A673 (cell line): ENCODE data around the gene SSTR4.

Source experiments
- EZH2 ChIP-seq: fragments of 200-600 bp; sonication (generic); IDR thresholded peaks from 2 replicates; pipeline ENCODE4 v1.6.1; 2017; ENCODE audit warnings: borderline replicate concordance, low read depth, mild to moderate bottlenecking, mixed read lengths, antibody characterized with exemption, low read length; ENCODE audit not compliant: poor library complexity, severe bottlenecking
- TF ChIP-seq, protein P1 (sequence below): fragments of 300-800, 200-600 bp; sonication (generic); conservative IDR thresholded peaks from 2 replicates; pipeline ENCODE4 v1.5.1; 2017; ENCODE audit warnings: low read depth, mild to moderate bottlenecking, antibody characterized with exemption, low read length, moderate library complexity, mixed read lengths

DNA sequence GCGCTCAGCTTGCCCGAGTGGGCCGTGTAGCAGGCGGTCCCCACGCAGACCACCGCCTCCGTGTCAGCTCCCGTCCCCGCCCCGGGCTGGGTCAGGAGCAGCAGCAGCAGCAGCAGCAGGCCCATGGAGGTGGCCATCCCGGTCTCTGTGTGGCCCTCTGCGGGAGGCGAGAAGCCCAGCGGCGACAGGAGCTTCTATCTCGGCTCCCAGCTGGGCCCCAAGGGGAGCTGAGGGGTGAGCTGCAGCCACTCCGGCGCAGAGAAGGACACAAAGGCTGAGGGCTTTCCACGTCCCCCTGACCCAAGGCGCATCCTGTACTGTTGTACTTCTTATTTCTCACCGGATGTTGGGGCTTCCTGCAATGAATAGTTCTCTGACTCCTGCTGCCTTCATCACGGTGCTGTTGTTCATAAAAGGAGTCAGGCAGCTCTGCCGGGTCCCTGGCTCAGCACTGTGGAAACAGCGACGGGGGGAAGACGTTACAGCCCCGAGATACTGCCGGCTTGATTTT is 51.0 kb downstream of the SSTR4 start, which contains the start of gene CD93:
- no peak for TF ChIP-seq EZH2
- TF ChIP-seq, protein P1, sequence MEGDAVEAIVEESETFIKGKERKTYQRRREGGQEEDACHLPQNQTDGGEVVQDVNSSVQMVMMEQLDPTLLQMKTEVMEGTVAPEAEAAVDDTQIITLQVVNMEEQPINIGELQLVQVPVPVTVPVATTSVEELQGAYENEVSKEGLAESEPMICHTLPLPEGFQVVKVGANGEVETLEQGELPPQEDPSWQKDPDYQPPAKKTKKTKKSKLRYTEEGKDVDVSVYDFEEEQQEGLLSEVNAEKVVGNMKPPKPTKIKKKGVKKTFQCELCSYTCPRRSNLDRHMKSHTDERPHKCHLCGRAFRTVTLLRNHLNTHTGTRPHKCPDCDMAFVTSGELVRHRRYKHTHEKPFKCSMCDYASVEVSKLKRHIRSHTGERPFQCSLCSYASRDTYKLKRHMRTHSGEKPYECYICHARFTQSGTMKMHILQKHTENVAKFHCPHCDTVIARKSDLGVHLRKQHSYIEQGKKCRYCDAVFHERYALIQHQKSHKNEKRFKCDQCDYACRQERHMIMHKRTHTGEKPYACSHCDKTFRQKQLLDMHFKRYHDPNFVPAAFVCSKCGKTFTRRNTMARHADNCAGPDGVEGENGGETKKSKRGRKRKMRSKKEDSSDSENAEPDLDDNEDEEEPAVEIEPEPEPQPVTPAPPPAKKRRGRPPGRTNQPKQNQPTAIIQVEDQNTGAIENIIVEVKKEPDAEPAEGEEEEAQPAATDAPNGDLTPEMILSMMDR: no peak
